B cell (primary cell): ENCODE measurements around the gene CHST13. TPM values are rescaled to one million over a fixed set of nuclear protein-coding genes. Genes with fewer than 3 reads are reported as not detected.

Source experiments
- ATAC-seq: fragments of 200-7000 bp; cut with Tn5 transposase; one replicate; pipeline ENCODE4 v1.10.0; 2021; ENCODE audit warnings: low read depth, mild to moderate bottlenecking, moderate number of reproducible peaks, moderate library complexity
- CTCF ChIA-PET: fragments of 350-600 bp; sonication (Branson Sonifier 250); formaldehyde crosslinking; loops from one replicate; lab custom pipeline; 2021; ENCODE audit warnings: antibody characterized with exemption, inconsistent platforms; lab: Charles Lee
- POLR2A ChIA-PET: fragments of 350-600 bp; sonication (Branson Sonifier 250); formaldehyde crosslinking; loops from one replicate; lab custom pipeline; 2021; ENCODE audit warnings: antibody characterized with exemption; lab: Charles Lee
- DNase-seq: peaks from one replicate; pipeline ENCODE4 v3.0.0; 2013
- H2AFZ ChIP-seq: 2 replicates; pipeline ENCODE4 v1.6.1; 2012; ENCODE audit warnings: mild to moderate bottlenecking, low read depth, low read length; ENCODE audit not compliant: insufficient read depth, poor library complexity, severe bottlenecking
- H3K27ac ChIP-seq, 2 donors: 1 replicate in 1 of 2; 2 replicates in 1 of 2; pipeline ENCODE4 v1.5.1; 2012 to 2013; ENCODE audit warnings: low read length in 2 of 2, mild to moderate bottlenecking in 2 of 2, moderate library complexity in 1 of 2
- H3K27me3 ChIP-seq, 4 experiments: fragments of 200-600 bp in 1 of 4; sonication (generic) in 1 of 4; replicated peaks in 1 of 4; 1 replicate in 2 of 4; 2 replicates in 2 of 4; pipeline versions ENCODE4 v1.6.1 to v1.7.0; 2013 to 2016; ENCODE audit warnings: low read length in 3 of 4, mild to moderate bottlenecking in 2 of 4, mixed read lengths in 1 of 4, moderate library complexity in 1 of 4; ENCODE audit not compliant: insufficient read depth in 4 of 4, control insufficient read depth in 3 of 4; ENCODE audit errors: control extremely low read depth in 1 of 4
- H3K36me3 ChIP-seq, 2 experiments: replicated peaks in 1 of 2; 1 replicate in 1 of 2; 2 replicates in 1 of 2; pipeline versions ENCODE4 v1.6.1 to v1.7.1; 2013; ENCODE audit warnings: low read length in 1 of 2; ENCODE audit not compliant: insufficient read depth in 2 of 2, control insufficient read depth in 1 of 2; ENCODE audit errors: control extremely low read depth in 1 of 2, extremely low read depth in 1 of 2
- H3K4me1 ChIP-seq, 2 donors: fragments of 200-600 bp in 1 of 2; sonication (generic) in 1 of 2; 1 replicate in 1 of 2; 2 replicates in 1 of 2; pipeline versions ENCODE4 v1.5.1 to v1.6.1; 2013 to 2017; ENCODE audit warnings: low read length in 2 of 2; ENCODE audit not compliant: control insufficient read depth in 2 of 2, insufficient read depth in 2 of 2
- H3K4me2 ChIP-seq: replicated peaks from 2 replicates; pipeline ENCODE3; 2012; ENCODE audit warnings: mild to moderate bottlenecking, low read depth, low read length; ENCODE audit not compliant: poor library complexity, severe bottlenecking
- H3K4me3 ChIP-seq, 5 experiments: fragments of 200-600 bp in 1 of 5; sonication (generic) in 1 of 5; 1 replicate in 3 of 5; 2 replicates in 2 of 5; pipeline versions ENCODE4 v1.5.1 to v1.7.0; 2011 to 2016; ENCODE audit warnings: low read length in 4 of 5, mild to moderate bottlenecking in 4 of 5, low read depth in 2 of 5, control low read depth in 1 of 5, moderate library complexity in 1 of 5; ENCODE audit not compliant: insufficient read depth in 1 of 5; ENCODE audit errors: control extremely low read depth in 1 of 5, extremely low read depth in 1 of 5
- H3K79me2 ChIP-seq: fragments of 200-600 bp; sonication (generic); one replicate; pipeline ENCODE4 v1.6.0; 2016; ENCODE audit warnings: low read length; ENCODE audit not compliant: control insufficient read depth, insufficient read depth
- H3K9ac ChIP-seq: fragments of 200-600 bp; sonication (generic); 2 replicates; pipeline ENCODE4 v1.6.1; 2017; ENCODE audit warnings: mild to moderate bottlenecking, low read length, moderate library complexity
- H3K9me3 ChIP-seq, 3 donors: one replicate each; pipeline versions ENCODE4 v1.6.1 to v1.7.1; 2013; ENCODE audit warnings: low read length in 2 of 3; ENCODE audit not compliant: control insufficient read depth in 2 of 3, insufficient read depth in 1 of 3; ENCODE audit errors: control extremely low read depth in 1 of 3
- H4K20me1 ChIP-seq: 2 replicates; pipeline ENCODE4 v1.6.0; 2012; ENCODE audit warnings: mild to moderate bottlenecking, low read length; ENCODE audit not compliant: insufficient read depth, control insufficient read depth, poor library complexity, severe bottlenecking
- H3K27ac Mint-ChIP-seq: one replicate; pipeline ENCODE4 v1.8.0; 2021; ENCODE audit warnings: mixed read lengths
- H3K27me3 Mint-ChIP-seq: one replicate; pipeline ENCODE4 v1.8.0; 2021; ENCODE audit warnings: mixed read lengths
- H3K4me1 Mint-ChIP-seq: one replicate; pipeline ENCODE4 v1.8.0; 2021; ENCODE audit warnings: mixed read lengths
- H3K4me3 Mint-ChIP-seq: one replicate; pipeline ENCODE4 v1.8.0; 2021; ENCODE audit warnings: mixed read lengths
- H3K9me3 Mint-ChIP-seq: one replicate; pipeline ENCODE4 v1.8.0; 2022; ENCODE audit warnings: mixed read lengths; ENCODE audit not compliant: insufficient read depth
- CTCF ChIP-seq: fragments of 200-600 bp; IDR thresholded peaks from one replicate; pipeline ENCODE4 v1.8.0; 2022; ENCODE audit warnings: antibody characterized with exemption, mild to moderate bottlenecking
- EZH2 ChIP-seq: IDR thresholded peaks from 2 replicates; pipeline ENCODE4 v1.6.1; 2012; ENCODE audit warnings: borderline replicate concordance, low read depth, mild to moderate bottlenecking, moderate library complexity, low read length; ENCODE audit not compliant: insufficient read depth, poor library complexity, severe bottlenecking
- WGBS: methylation state at CpG from one replicate; pipeline ENCODE4 v1.1.5; 2013; ENCODE audit warnings: missing lambda C conversion rate; ENCODE audit not compliant: insufficient coverage; 5-methylcytosine and 5-hydroxymethylcytosine counted together
- intact Hi-C: fragments of 100-400 bp; cut with micrococcal nuclease; formaldehyde crosslinking; loops from one replicate; pipeline ENCODE4 v1.10.0; 2022
- polyA plus RNA-seq: library from polyadenylated mRNA; depleted of rRNA; stranded (reverse); fragments of >200 nt; gene quantifications from 2 replicates; pipeline ENCODE4 v1.2.3, GENCODE V29; 2012
- total RNA-seq, 2 donors: library from RNA; stranded (reverse); fragments of 120-200 nt in 1 of 2; gene quantifications; 1 replicate in 1 of 2; 2 replicates in 1 of 2; pipeline versions ENCODE4 v1.2.3 to v1.2.4, GENCODE V29; 2013 to 2022

CHST13 gene
- total and polyA plus RNA-seq, 2 donors (not counting 1 experiment from before 2014, with no cell fraction given): 0.07 TPM; not detected in 1

- intact Hi-C loops: no loop called here
- Histone ChIP-seq H3K4me2 (no peak overlapping the region), H3K79me2 (no peaks in the 10 kb centered on the region), H4K20me1 (no peaks in the 10 kb centered on the region), H3K4me3 (no peak overlapping the region), H3K27me3 (peaks cover 0 to 23% (median 3%) of the 10 kb centered on the region in 4 experiments), H3K9me3 (peaks cover 0 to 4% (median 0%) of the 10 kb centered on the region in 3 donors), H3K36me3 (no peaks in the 10 kb centered on the region), H3K27ac (no peak overlapping the region), H3K9ac (no peak overlapping the region), H2AFZ (no peak overlapping the region), H3K4me1 (peaks cover 0 to 14% of the 10 kb centered on the region in 2 donors)
- POLR2A ChIA-PET: no interaction called here
- CTCF ChIA-PET: no interaction called here
- Mint-ChIP-seq H3K9me3 (no peaks in the 10 kb centered on the region), H3K27ac (no peak overlapping the region), H3K4me3 (no peak overlapping the region), H3K27me3 (peaks cover 21% of the 10 kb centered on the region), H3K4me1 (no peaks in the 10 kb centered on the region)
- ATAC-seq (no peak), DNase-seq (no peak)
- 63% methylated on average over 2 of the region's 5 CpGs for WGBS
- no peak for TF ChIP-seq EZH2
- TF ChIP-seq CTCF: no peak
Observed at GRCh38 chr3:126528419-126528799, 4.5 kb downstream of the CHST13 start.

GRCh38 chr3:126528800-126529541, 5.0 kb downstream of the CHST13 start:
- Histone ChIP-seq H3K9ac (no peak overlapping the region), H4K20me1 (no peaks in the 10 kb centered on the region), H3K79me2 (no peaks in the 10 kb centered on the region), H3K27me3 (peaks cover 0 to 18% (median under 1%) of the 10 kb centered on the region in 4 experiments), H3K36me3 (no peaks in the 10 kb centered on the region), H2AFZ (no peak overlapping the region), H3K4me1 (peaks cover 0 to 12% of the 10 kb centered on the region in 2 donors), H3K4me2 (no peak overlapping the region), H3K27ac (no peak overlapping the region), H3K9me3 (peaks cover 0 to 4% (median 0%) of the 10 kb centered on the region in 3 donors), H3K4me3 (no peak overlapping the region)
- ATAC-seq: no peak
- intact Hi-C loops: no loop called here
- Mint-ChIP-seq H3K27ac (no peak overlapping the region), H3K27me3 (peaks cover 18% of the 10 kb centered on the region), H3K4me3 (no peak overlapping the region), H3K9me3 (no peaks in the 10 kb centered on the region), H3K4me1 (no peaks in the 10 kb centered on the region)
- WGBS: 74% methylated on average over 12 of the region's 14 CpGs
- no peak for DNase-seq
- ChIA-PET CTCF (no interaction called here), POLR2A (no interaction called here)
- TF ChIP-seq EZH2: no peak
- TF ChIP-seq CTCF: no peak
